Measurements from ENCODE around the gene GARNL3.

GARNL3 gene

DNA sequence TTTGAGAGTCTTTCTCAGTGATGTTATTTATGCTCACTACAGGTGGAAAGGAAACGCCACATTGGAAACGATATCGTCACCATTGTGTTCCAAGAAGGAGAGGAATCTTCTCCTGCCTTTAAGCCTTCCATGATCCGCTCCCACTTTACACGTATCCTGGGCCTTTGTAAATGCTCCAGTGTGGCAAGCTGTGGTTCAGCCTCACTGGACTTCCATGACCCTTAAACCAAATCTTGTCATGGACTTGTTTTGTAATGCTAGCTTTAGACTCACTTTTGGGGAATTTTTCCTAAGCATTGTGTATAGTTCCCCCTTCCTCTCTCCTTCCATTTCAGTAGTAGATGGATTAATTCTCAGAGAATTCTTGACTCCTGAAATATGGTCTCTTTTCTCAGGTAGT, 71.5 kb downstream of the GARNL3 start:
- CTCF ChIA-PET = no interaction called here
- POLR2A ChIA-PET = no interaction called here
- no peak for TF ChIP-seq CTCF (IDR thresholded peaks at IDR 0.05; ENCODE audit: control extremely low read depth, extremely low read depth, low read depth, missing control alignments)
- no peak for DNase-seq (ENCODE audit: extremely low spot score)

- ChIA-PET POLR2A (no interaction called here), CTCF (interaction anchor here (1.6 kb wide), 1 partner anchor 18 kb away, joined by 3 read pairs; no protein-coding TSS in a partner anchor)
- DNase-seq (ENCODE audit: extremely low spot score) = no peak
- TF ChIP-seq CTCF (IDR thresholded peaks at IDR 0.05; ENCODE audit: control extremely low read depth, extremely low read depth, low read depth, missing control alignments) = no peak
These were observed 72.2 kb downstream of the GARNL3 start for GRCh38 chr9:127336506-127337352.

- DNase-seq (ENCODE audit: extremely low spot score) = no peak
- CTCF ChIA-PET = no interaction called here
- TF ChIP-seq CTCF (IDR thresholded peaks at IDR 0.05; ENCODE audit: control extremely low read depth, extremely low read depth, low read depth, missing control alignments) = no peak
- POLR2A ChIA-PET = no interaction called here
These were observed 76.1 kb downstream of the GARNL3 start for GRCh38 chr9:127340721-127341120.

GRCh38 chr9:127341152-127341551, 76.6 kb downstream of the GARNL3 start:
- DNase-seq (ENCODE audit: extremely low spot score) = no peak
- TF ChIP-seq CTCF (IDR thresholded peaks at IDR 0.05; ENCODE audit: control extremely low read depth, extremely low read depth, low read depth, missing control alignments) = no peak
- POLR2A ChIA-PET = no interaction called here
- CTCF ChIA-PET = no interaction called here

DNA sequence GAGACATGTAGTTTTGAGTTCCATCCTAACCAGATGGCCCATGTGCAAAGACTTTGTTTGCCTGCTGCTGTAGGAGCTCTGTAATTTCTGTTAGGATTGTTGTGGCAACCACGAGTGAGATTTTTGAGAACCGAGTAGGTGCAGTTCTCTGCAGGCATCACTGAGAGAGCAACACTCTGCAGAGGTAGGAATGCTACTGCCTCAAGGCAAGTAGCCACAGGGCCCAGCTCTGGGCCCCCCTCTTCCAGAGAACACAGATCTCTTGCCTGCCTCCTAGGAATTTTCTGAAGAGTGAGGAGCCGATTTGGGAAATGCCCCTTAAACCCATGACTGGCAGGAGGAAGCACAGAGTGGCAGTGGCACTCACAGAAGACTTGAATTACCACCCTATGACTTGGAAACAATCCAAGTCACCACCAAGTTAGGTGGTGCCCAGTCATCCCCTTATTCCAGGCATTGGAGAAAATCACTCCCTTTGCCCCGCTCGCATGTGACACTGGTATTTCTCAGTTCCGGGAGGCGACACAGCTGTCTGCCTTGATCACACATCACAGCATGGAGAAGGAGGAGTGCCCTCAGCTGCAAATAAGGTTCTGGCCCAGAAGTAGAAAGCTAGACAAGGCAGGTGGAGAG, 79.9 kb downstream of the GARNL3 start:
- CTCF ChIA-PET = no interaction called here
- POLR2A ChIA-PET = no interaction called here
- no peak for DNase-seq (ENCODE audit: extremely low spot score)
- TF ChIP-seq CTCF (IDR thresholded peaks at IDR 0.05; ENCODE audit: control extremely low read depth, extremely low read depth, low read depth, missing control alignments) = no peak

DNA sequence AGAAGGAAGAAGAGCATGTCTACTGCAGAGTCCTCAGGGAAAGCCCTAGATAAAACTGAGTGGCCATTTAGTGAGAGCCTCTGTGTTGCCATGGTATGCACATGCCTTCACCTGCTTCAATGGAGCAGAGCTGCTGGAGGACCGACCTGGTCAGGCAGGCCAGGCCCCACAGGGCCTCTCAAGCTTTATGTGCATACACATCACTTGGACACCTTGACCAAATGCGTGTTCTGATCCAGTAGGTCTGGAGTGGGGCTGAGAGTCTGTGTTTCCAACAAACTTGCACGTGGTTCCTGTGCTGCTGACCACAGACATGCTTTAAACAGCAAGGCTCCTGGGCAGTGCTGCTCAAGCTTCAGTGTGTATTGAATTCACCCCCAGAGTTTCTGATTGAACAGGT, 81.0 kb downstream of the GARNL3 start:
- ChIA-PET POLR2A (no interaction called here), CTCF (interaction anchor here (0.9 to 1.4 kb wide), 2 partner anchors 132 to 405 kb away, joined by 3 to 5 read pairs; no protein-coding TSS in a partner anchor)
- no peak for DNase-seq (ENCODE audit: extremely low spot score)
- TF ChIP-seq CTCF (IDR thresholded peaks at IDR 0.05; ENCODE audit: control extremely low read depth, extremely low read depth, low read depth, missing control alignments) = no peak

Data from GM10248 (cell line).